GM21825 (cell line): Measurements from ENCODE around the gene TPPP.
"Not testable (repeated sequence)": the region's sequence is repeated elsewhere in the genome, so short reads cannot be mapped to it uniquely, and the experiment has no call there.

Experiments used
- ATAC-seq: cut with Tn5 transposase; IDR thresholded peaks from one replicate; pipeline ENCODE4 v1.9.1; 2021; ENCODE audit warnings: mild to moderate bottlenecking, moderate library complexity; ENCODE audit not compliant: unreplicated experiment

TPPP gene

GRCh38 chr5:695475-695874 is 2.3 kb upstream of the TPPP start:
- ATAC-seq: not testable (repeated sequence)

GRCh38 chr5:694042-694431 is 885 bp upstream of the TPPP start:
- not testable (repeated sequence) for ATAC-seq

- ATAC-seq: not testable (repeated sequence)
Observed at GRCh38 chr5:692529-693041, 567 bp downstream of the TPPP start.

GRCh38 chr5:691817-692528 is 1.2 kb downstream of the TPPP start:
- ATAC-seq: no peak

- ATAC-seq: not testable (repeated sequence)
Observed at GRCh38 chr5:691049-691448, 2.1 kb downstream of the TPPP start.

GRCh38 chr5:690293-690692 is 2.9 kb downstream of the TPPP start:
- not testable (repeated sequence) for ATAC-seq

- ATAC-seq: not testable (repeated sequence)
Observed at GRCh38 chr5:688348-689010, 4.7 kb downstream of the TPPP start.

- ATAC-seq: not testable (repeated sequence)
Observed at GRCh38 chr5:686936-687335, 6.2 kb downstream of the TPPP start.

- not testable (repeated sequence) for ATAC-seq
Observed at GRCh38 chr5:686172-686523, 7.0 kb downstream of the TPPP start.

GRCh38 chr5:685262-686171 is 7.6 kb downstream of the TPPP start:
- no peak for ATAC-seq

- ATAC-seq: no peak
Observed at GRCh38 chr5:684751-685216, 8.4 kb downstream of the TPPP start.

GRCh38 chr5:683551-684481 is 9.3 kb downstream of the TPPP start:
- ATAC-seq: no peak

GRCh38 chr5:682651-683358 is 10.3 kb downstream of the TPPP start:
- ATAC-seq: not testable (repeated sequence)

GRCh38 chr5:682216-682615 is 10.9 kb downstream of the TPPP start:
- not testable (repeated sequence) for ATAC-seq

GRCh38 chr5:681317-682191 is 11.6 kb downstream of the TPPP start:
- ATAC-seq: not testable (repeated sequence)

GRCh38 chr5:680836-681235 is 12.3 kb downstream of the TPPP start:
- ATAC-seq: not testable (repeated sequence)

- ATAC-seq: not testable (repeated sequence)
Observed at GRCh38 chr5:680118-680795, 12.9 kb downstream of the TPPP start.
